Measurements from ENCODE around the gene SLC25A5. TPM values are rescaled to one million over a fixed set of nuclear protein-coding genes. Genes with fewer than 3 reads are reported as not detected.

Gene SLC25A5
- total RNA-seq, 1 experiment from 2014 or later: 454 TPM

- H3K27me3 Mint-ChIP-seq (ENCODE audit: low read depth): peaks cover 29% of the 10 kb centered on the region
- no peak for TF ChIP-seq CTCF (conservative IDR thresholded peaks at IDR 0.05)
- peaks cover 70 to 74% of the 10 kb centered on the region in 2 experiments for H3K9me3 Mint-ChIP-seq
Measured at GRCh38 chrX:119481323-119481801, 13.1 kb downstream of the SLC25A5 start.

More at GRCh38 chrX:119481323-119481801, 13.1 kb downstream of the SLC25A5 start:
- Histone ChIP-seq H3K14ac (ENCODE audit: insufficient read depth, low read length) (no peak overlapping the region), H3K56ac (ENCODE audit: insufficient read length, low read depth, low read length) (no peak overlapping the region), H3K27ac (ENCODE audit: insufficient read length, low read depth, low read length) (no peak overlapping the region), H2AK5ac (ENCODE audit: insufficient read length, low read length) (no peak overlapping the region), H3K9ac (ENCODE audit: extremely low read depth, insufficient read length, low read length) (no peak overlapping the region), H2BK15ac (ENCODE audit: low read depth, low read length) (no peak overlapping the region), H2AFZ (ENCODE audit: low read length) (no peak overlapping the region), H3K18ac (ENCODE audit: insufficient read length, low read depth, low read length) (no peak overlapping the region), H4K20me1 (ENCODE audit: control insufficient read depth, insufficient read depth, insufficient read length) (no peaks in the 10 kb centered on the region), H3K23ac (ENCODE audit: insufficient read length, low read depth, low read length) (no peak overlapping the region), H4K8ac (replicated peaks; ENCODE audit: insufficient read length, low read depth, low read length) (no peak overlapping the region), H3K79me1 (ENCODE audit: insufficient read depth, low read depth, low read length, poor library complexity, severe bottlenecking) (no peaks in the 10 kb centered on the region), H3K4me1 (ENCODE audit: insufficient read depth, low read length) (no peaks in the 10 kb centered on the region), H3K9me3 (ENCODE audit: control insufficient read depth, low read depth, low read length) (peaks cover 23% of the 10 kb centered on the region), H3T11ph (ENCODE audit: low read length) (no peak overlapping the region), H3K79me2 (ENCODE audit: insufficient read depth, low read length) (no peaks in the 10 kb centered on the region), H3K27me3 (ENCODE audit: insufficient read depth, low read length) (no peaks in the 10 kb centered on the region), H4K91ac (ENCODE audit: insufficient read length, low read depth, low read length) (no peak overlapping the region), H3K4me2 (ENCODE audit: insufficient read depth, insufficient read length, low read length) (no peak overlapping the region), H4K5ac (ENCODE audit: insufficient read length, low read depth, low read length) (no peak overlapping the region), H3K23me2 (ENCODE audit: insufficient read length, low read depth, low read length, poor library complexity, severe bottlenecking) (peaks cover 2% of the 10 kb centered on the region), H2BK20ac (ENCODE audit: low read depth, low read length, poor library complexity, severe bottlenecking) (no peak overlapping the region), H3K4ac (ENCODE audit: low read depth, low read length) (no peak overlapping the region), H2BK5ac (ENCODE audit: insufficient read length, low read length) (no peak overlapping the region), H2BK12ac (ENCODE audit: insufficient read length, low read depth, low read length) (no peak overlapping the region), H2BK120ac (ENCODE audit: low read depth, low read length, poor library complexity, severe bottlenecking) (no peak overlapping the region)
- H3K4me1 Mint-ChIP-seq: 0 out of 4 replicates have a peak, but pooled peaks cover 0 to 2% of the 10 kb centered on the region in 2 experiments
- no peak for DNase-seq
- peaks cover 0 to 8% (median 1%) of the 10 kb centered on the region in 3 experiments; a peak in 2 of 7 replicates for H3K36me3 Mint-ChIP-seq (ENCODE audit: insufficient read depth in 1 of 3, low read depth in 3 of 3)
- H3K4me3 Mint-ChIP-seq: no peak overlapping the region
- WGBS (ENCODE audit: extremely low coverage, insufficient read length, low lambda C conversion rate): no CpG with 5 or more reads among the region's 4 CpGs
- H3K27ac Mint-ChIP-seq: no peak overlapping the region
